HEK293T (cell line): ENCODE results near the gene TENM3.

Experiments
- BHLHE40 ChIP-seq: fragments of 450-650 bp; IDR thresholded peaks from 2 replicates; pipeline ENCODE4 v1.6.1; 2016; ENCODE audit warnings: mild to moderate bottlenecking, moderate library complexity, borderline replicate concordance
- CTBP1 ChIP-seq: fragments of 450-650 bp; IDR thresholded peaks from 2 replicates; pipeline ENCODE4 v1.6.1; 2016; ENCODE audit warnings: borderline replicate concordance
- FOXA1 ChIP-seq: fragments of 450-650 bp; IDR thresholded peaks from 2 replicates; pipeline ENCODE4 v1.6.1; 2016; ENCODE audit warnings: mild to moderate bottlenecking
- FOXK2 ChIP-seq: fragments of 450-650 bp; IDR thresholded peaks from 2 replicates; pipeline ENCODE4 v1.6.1; 2016; ENCODE audit warnings: mild to moderate bottlenecking
- FOXM1 ChIP-seq: fragments of 450-650 bp; IDR thresholded peaks from 2 replicates; pipeline ENCODE4 v1.6.1; 2017; ENCODE audit warnings: mild to moderate bottlenecking, borderline replicate concordance
- SP1 ChIP-seq: fragments of 450-650 bp; IDR thresholded peaks from 2 replicates; pipeline ENCODE4 v1.6.1; 2017
- SUZ12 ChIP-seq: fragments of 450-650 bp; IDR thresholded peaks from 2 replicates; pipeline ENCODE4 v1.6.1; 2016; ENCODE audit warnings: mild to moderate bottlenecking
- TARDBP ChIP-seq: fragments of 450-650 bp; IDR thresholded peaks from 2 replicates; pipeline ENCODE4 v1.6.1; 2016
- ZNF384 ChIP-seq: fragments of 450-650 bp; IDR thresholded peaks from 2 replicates; pipeline ENCODE4 v1.6.1; 2016
- TF ChIP-seq, protein P1 (sequence below): fragments of 450-650 bp; IDR thresholded peaks from 2 replicates; pipeline ENCODE4 v1.6.1; 2016

DNA sequence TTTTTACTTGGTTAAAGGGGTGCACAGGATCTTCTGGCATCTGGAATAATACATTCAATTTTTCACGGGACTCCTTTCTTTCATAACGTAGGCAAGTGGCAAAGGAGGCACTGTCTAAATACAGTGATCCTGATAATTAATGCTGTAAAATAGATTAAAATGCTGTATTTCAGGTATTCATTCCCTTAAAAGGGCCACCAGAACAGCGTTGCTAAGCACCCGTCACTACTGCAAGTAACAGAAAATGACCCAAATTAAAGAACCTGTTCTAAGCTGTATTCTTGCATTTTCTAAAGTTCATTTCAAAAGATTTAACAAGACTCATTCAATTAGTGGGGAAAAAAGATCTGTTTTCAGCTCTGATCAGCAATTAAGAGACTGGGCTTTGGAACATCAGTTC, 208.2 kb downstream of the TENM3 start:
- TF ChIP-seq BHLHE40 (no peak), FOXA1 (no peak), FOXK2 (no peak), SUZ12 (no peak), ZNF384 (no peak), FOXM1 (no peak), SP1 (no peak), CTBP1 (no peak), TARDBP (no peak)
- TF ChIP-seq, protein P1, sequence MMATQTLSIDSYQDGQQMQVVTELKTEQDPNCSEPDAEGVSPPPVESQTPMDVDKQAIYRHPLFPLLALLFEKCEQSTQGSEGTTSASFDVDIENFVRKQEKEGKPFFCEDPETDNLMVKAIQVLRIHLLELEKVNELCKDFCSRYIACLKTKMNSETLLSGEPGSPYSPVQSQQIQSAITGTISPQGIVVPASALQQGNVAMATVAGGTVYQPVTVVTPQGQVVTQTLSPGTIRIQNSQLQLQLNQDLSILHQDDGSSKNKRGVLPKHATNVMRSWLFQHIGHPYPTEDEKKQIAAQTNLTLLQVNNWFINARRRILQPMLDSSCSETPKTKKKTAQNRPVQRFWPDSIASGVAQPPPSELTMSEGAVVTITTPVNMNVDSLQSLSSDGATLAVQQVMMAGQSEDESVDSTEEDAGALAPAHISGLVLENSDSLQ, result no peak
